Peyer's patch (tissue), 4 donors: ENCODE results near the gene SIRPG. TPM values are rescaled to one million over a fixed set of nuclear protein-coding genes. Genes with fewer than 3 reads are reported as not detected.

Experiments used
- DNase-seq, 3 donors: peaks; one replicate each; pipeline ENCODE4 v3.0.0-alpha.2; 2017 to 2019
- H3K27ac ChIP-seq, 4 donors: fragments of 200-600 bp; sonication (generic); one replicate each; pipeline ENCODE4 v1.5.1; 2016 to 2019
- H3K27me3 ChIP-seq, 2 donors: fragments of 200-600 bp; sonication (generic); one replicate each; pipeline ENCODE4 v1.5.1; 2019
- H3K36me3 ChIP-seq, 3 donors: fragments of 200-600 bp; sonication (generic); one replicate each; pipeline ENCODE4 v1.5.1; 2016 to 2019
- H3K4me1 ChIP-seq, 4 donors: fragments of 200-600 bp; sonication (generic); one replicate each; pipeline ENCODE4 v1.5.1; 2016 to 2019
- H3K4me3 ChIP-seq, 4 donors: fragments of 200-600 bp; sonication (generic); 1 replicate in 3 of 4; 2 replicates in 1 of 4; pipeline ENCODE4 v1.5.1; 2016 to 2019; ENCODE audit warnings: mild to moderate bottlenecking in 1 of 4
- H3K9me3 ChIP-seq, 4 donors: fragments of 200-600 bp; sonication (generic); one replicate each; pipeline ENCODE4 v1.5.1; 2016 to 2019; ENCODE audit warnings: mild to moderate bottlenecking in 1 of 4
- POLR2A ChIP-seq, 2 donors: fragments of 450-650 bp; IDR thresholded peaks; one replicate each; pipeline ENCODE4 v1.5.1; 2017; ENCODE audit warnings: antibody characterized with exemption in 2 of 2, mild to moderate bottlenecking in 2 of 2, moderate library complexity in 2 of 2
- total RNA-seq, 4 donors: library from RNA; depleted of rRNA; stranded (reverse); fragments of >200 nt; gene quantifications; one replicate each; pipeline ENCODE4 v1.1.0, GENCODE V29; 2016
- TF ChIP-seq, protein P1 (sequence below), 6 experiments: fragments of 450-650 bp in 4 of 6; fragments of 200-600 bp in 2 of 6; sonication (generic) in 1 of 6; IDR thresholded peaks; one replicate each; pipeline ENCODE4 v1.5.1; 2017 to 2019; ENCODE audit warnings: antibody characterized with exemption in 6 of 6, mild to moderate bottlenecking in 3 of 6, moderate library complexity in 1 of 6

SIRPG gene
- total RNA-seq, 4 donors from 2014 or later, result 1.8 to 5.8 (median 3.6) TPM

DNA sequence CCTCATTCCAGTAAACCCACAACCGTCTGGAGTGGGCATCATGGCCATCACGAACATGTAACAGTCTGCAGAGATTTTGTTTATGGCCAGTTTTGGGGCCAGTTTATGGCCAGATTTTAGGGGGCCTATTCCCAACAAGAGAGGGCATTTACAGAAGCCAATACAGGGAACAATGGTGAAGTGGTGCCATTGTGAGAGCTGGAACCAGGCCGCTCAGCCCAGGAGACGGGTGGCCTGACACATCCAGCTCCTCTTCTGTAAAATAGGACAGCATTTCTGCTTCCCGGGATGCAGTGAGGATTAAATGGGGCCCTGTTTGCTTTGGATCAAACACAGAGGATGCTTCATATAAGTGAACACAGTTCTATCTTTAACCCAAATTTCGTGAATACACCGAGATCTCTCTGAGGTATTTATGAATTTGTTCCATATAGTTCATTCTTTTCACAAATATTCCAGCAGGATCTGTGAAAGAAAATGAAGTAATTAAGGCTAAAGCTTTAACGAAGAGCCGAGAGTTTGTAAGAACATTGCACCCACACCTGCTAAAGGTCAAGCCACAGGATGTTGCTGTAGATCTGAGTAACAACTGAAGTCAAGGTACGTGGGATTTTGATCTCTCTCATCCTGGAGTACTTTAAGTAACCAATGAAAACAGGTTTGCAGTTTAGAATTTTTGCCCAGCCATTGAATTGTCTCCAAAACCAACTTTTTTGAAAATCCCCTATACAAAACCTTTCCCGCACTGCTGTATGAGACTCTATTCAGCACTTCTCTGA, 14.5 kb upstream of the SIRPG start:
- Histone ChIP-seq H3K36me3 (no peaks in the 10 kb centered on the region), H3K27ac (peak overlapping the region in 1 of 4 donors; percentile 69)
- no peak for DNase-seq

DNA sequence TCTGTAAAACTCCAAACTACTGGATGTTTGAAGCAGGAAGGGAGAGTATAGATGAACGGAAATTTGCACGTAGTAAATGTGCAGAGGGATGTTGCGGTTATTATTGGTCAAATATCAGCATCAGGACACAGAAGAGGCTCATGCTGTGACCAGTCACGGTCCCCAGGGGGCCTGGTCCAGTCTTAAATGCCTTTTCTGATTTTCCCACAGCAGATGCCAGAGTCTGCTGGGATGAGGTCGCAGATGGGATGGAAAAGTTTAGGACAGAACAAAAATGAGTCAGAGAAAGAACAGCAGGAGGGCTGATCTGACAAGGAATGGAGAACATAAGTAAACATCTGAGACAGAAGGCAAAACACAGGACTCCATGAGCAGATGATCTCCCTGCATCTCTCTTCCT, 11.7 kb upstream of the SIRPG start:
- H3K4me1 ChIP-seq, result peaks cover 0 to 16% (median 5%) of the 10 kb centered on the region in 4 donors
- DNase-seq, result no peak
- H3K27ac ChIP-seq, result no peak overlapping the region
- H3K9me3 ChIP-seq, result no peaks in the 10 kb centered on the region
- no peaks in the 10 kb centered on the region for H3K27me3 ChIP-seq
- H3K36me3 ChIP-seq, result no peaks in the 10 kb centered on the region
- H3K4me3 ChIP-seq, result no peak overlapping the region
- no peak for TF ChIP-seq POLR2A (IDR thresholded peaks at IDR 0.05)
- TF ChIP-seq, protein P1, sequence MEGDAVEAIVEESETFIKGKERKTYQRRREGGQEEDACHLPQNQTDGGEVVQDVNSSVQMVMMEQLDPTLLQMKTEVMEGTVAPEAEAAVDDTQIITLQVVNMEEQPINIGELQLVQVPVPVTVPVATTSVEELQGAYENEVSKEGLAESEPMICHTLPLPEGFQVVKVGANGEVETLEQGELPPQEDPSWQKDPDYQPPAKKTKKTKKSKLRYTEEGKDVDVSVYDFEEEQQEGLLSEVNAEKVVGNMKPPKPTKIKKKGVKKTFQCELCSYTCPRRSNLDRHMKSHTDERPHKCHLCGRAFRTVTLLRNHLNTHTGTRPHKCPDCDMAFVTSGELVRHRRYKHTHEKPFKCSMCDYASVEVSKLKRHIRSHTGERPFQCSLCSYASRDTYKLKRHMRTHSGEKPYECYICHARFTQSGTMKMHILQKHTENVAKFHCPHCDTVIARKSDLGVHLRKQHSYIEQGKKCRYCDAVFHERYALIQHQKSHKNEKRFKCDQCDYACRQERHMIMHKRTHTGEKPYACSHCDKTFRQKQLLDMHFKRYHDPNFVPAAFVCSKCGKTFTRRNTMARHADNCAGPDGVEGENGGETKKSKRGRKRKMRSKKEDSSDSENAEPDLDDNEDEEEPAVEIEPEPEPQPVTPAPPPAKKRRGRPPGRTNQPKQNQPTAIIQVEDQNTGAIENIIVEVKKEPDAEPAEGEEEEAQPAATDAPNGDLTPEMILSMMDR (IDR thresholded peaks at IDR 0.05), result no peak

More for the DNA sequence above, 14.5 kb upstream of the SIRPG start:
- Histone ChIP-seq H3K27me3 (no peaks in the 10 kb centered on the region), H3K4me3 (no peak overlapping the region), H3K9me3 (no peaks in the 10 kb centered on the region), H3K4me1 (peaks cover 0 to 6% (median 2%) of the 10 kb centered on the region in 4 donors)
- TF ChIP-seq, protein P1 (IDR thresholded peaks at IDR 0.05), result no peak

DNA sequence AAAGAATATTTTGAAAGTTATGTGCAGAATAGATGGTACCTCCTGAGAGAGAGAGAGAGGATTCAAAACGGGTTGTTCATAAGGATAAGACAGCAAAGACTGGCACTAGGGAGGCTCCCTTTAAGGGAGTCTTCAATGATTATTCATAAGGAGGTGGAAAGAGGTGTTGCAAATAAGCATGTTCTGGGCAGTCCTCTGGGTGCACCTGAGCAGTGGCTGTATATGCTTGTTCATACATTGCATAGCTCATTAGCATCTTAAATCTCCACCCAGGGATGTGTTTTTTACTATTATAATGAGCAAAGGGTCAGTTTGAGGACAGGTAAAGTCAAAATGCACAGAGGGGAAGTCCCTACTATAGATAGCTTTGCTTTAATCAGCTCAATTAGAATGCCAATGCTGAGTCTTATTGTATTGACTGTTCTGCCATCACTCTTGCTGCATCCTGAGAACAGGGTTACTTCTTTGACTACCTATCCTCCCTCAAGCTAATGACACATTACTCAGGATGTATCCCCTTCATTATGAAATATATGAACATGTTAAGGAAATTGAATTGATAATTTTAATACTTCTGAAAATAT, 10.0 kb upstream of the SIRPG start:
- Histone ChIP-seq H3K27ac (peak overlapping the region in 1 of 4 donors; percentile 2), H3K36me3 (no peaks in the 10 kb centered on the region), H3K4me3 (no peak overlapping the region), H3K9me3 (no peaks in the 10 kb centered on the region), H3K27me3 (no peaks in the 10 kb centered on the region), H3K4me1 (peaks cover 0 to 18% (median 5%) of the 10 kb centered on the region in 4 donors)
- DNase-seq, result no peak
- TF ChIP-seq, protein P1 (IDR thresholded peaks at IDR 0.05), result no peak
- no peak for TF ChIP-seq POLR2A (IDR thresholded peaks at IDR 0.05)

DNA sequence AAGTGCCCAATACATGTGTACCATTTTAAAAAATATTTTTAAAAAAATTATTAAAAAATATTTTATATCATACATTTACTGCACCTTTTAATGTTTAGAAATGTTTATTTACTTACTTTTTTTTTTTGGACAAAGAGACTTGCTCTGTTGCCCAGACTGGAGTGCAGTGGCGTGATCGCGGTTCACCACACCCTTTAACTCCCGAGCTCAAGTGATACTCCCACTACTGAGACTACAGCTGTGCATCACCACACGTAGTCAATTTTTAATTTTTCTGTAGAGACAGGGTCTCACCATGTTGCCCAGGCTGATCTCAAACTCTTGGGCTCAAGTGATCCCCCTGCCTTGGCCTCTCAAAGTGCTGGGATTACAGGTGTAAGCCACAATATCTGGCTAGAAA, 9.2 kb upstream of the SIRPG start:
- DNase-seq, result no peak

DNA sequence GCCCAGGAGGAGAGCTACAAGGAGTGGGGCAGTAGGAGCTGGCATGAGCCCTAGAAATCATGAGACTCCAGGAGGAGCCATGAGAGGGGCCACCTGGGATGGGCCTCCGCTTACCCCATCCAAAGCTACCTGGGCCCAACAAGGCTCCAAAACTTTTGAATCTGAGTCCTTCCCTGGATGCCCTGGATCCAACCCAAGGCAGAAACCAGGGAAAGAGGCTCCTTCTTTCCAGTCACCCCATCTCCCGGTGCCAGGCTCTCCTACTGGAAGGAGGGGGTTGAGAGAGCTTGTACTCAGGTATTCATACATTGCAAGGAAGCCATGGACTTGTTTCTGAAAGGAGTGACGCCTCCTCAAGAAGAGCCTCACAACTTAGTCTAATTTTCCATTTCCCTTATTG, 7.8 kb upstream of the SIRPG start:
- DNase-seq, result no peak

More for the DNA sequence above, 9.2 kb upstream of the SIRPG start:
- H3K36me3 ChIP-seq, result no peaks in the 10 kb centered on the region
- H3K27ac ChIP-seq, result peak overlapping the region in 1 of 4 donors; percentile 3
- H3K4me3 ChIP-seq, result no peak overlapping the region
- H3K4me1 ChIP-seq, result peaks cover 0 to 18% (median 5%) of the 10 kb centered on the region in 4 donors
- H3K9me3 ChIP-seq, result no peaks in the 10 kb centered on the region
- TF ChIP-seq, protein P1 (IDR thresholded peaks at IDR 0.05), result no peak
- TF ChIP-seq POLR2A (IDR thresholded peaks at IDR 0.05), result no peak
- no peaks in the 10 kb centered on the region for H3K27me3 ChIP-seq

DNA sequence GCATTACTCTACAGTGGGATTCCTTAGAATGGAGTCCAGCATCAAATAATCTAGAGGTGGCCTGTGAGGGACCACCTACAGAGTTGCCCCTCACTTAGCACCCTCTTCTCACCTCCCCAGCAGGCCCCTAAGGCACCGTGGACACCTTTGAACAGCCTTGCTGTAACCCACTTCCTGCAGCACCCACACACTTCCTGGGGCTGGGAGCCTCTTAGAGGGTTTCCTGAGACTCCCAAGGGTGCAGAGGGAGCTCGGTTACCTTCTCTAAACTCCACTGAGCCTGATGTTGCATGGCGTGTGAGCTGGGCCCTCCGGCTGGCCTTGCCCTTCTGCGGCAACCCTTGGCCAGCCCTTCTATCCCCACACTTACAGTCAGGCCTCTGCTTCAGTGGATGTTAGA, 7.3 kb upstream of the SIRPG start:
- H3K4me1 ChIP-seq, result peaks cover 0 to 18% (median 8%) of the 10 kb centered on the region in 4 donors
- H3K27ac ChIP-seq, result peak overlapping the region in 3 of 4 donors; percentile 16 to 76 (median 30)
- DNase-seq, result peak in 2 of 3 donors; percentile 77 to 88
- H3K27me3 ChIP-seq, result no peaks in the 10 kb centered on the region
- H3K36me3 ChIP-seq, result no peaks in the 10 kb centered on the region
- peak overlapping the region in 1 of 4 donors; percentile 25 for H3K4me3 ChIP-seq
- H3K9me3 ChIP-seq, result no peaks in the 10 kb centered on the region
- TF ChIP-seq POLR2A (IDR thresholded peaks at IDR 0.05), result no peak
- TF ChIP-seq, protein P1 (IDR thresholded peaks at IDR 0.05), result no peak

More for the DNA sequence above, 7.8 kb upstream of the SIRPG start:
- Histone ChIP-seq H3K4me3 (peak overlapping the region in 1 of 4 donors; percentile 25), H3K9me3 (no peaks in the 10 kb centered on the region), H3K4me1 (peaks cover 0 to 18% (median 8%) of the 10 kb centered on the region in 4 donors), H3K27me3 (no peaks in the 10 kb centered on the region), H3K27ac (peak overlapping the region in 3 of 4 donors; percentile 16 to 76 (median 30)), H3K36me3 (no peaks in the 10 kb centered on the region)
- no peak for TF ChIP-seq POLR2A (IDR thresholded peaks at IDR 0.05)
